ENCODE measurements around the gene RGL3.
A peak's percentile ranks its signal among the peaks of the same experiment; 100 is the strongest.
"Not testable (repeated sequence)": the region's sequence is repeated elsewhere in the genome, so short reads cannot be mapped to it uniquely, and the experiment has no call there.

RGL3 gene

DNA sequence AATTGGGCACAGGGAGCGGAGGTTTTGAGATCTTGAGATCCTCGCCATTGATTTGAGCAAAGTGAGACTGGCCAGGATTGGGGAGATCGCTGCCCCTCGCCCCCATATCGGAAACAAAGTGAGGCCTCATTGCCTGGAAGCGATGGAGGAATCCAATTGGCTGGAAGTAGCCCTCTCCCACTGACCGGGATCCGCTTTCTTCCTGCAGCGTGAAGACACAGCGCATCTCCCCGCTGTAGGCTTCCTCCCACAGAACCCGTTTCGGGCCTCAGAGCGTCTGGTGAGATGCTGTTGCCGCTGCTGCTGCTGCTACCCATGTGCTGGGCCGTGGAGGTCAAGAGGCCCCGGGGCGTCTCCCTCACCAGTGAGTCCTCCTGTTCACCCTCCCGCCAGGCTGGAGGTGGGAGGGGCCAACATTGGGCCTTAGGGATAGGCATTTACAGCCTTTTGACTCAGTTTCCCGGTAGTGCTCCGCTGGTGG, 16.8 kb upstream of the RGL3 start:
- DNase-seq (ENCODE audit: low read depth) = peak; percentile 32
- H3K4me3 ChIP-seq (replicated peaks; ENCODE audit: low read depth, low read length) = peak overlapping the region; percentile 99
- TF ChIP-seq, protein P1, sequence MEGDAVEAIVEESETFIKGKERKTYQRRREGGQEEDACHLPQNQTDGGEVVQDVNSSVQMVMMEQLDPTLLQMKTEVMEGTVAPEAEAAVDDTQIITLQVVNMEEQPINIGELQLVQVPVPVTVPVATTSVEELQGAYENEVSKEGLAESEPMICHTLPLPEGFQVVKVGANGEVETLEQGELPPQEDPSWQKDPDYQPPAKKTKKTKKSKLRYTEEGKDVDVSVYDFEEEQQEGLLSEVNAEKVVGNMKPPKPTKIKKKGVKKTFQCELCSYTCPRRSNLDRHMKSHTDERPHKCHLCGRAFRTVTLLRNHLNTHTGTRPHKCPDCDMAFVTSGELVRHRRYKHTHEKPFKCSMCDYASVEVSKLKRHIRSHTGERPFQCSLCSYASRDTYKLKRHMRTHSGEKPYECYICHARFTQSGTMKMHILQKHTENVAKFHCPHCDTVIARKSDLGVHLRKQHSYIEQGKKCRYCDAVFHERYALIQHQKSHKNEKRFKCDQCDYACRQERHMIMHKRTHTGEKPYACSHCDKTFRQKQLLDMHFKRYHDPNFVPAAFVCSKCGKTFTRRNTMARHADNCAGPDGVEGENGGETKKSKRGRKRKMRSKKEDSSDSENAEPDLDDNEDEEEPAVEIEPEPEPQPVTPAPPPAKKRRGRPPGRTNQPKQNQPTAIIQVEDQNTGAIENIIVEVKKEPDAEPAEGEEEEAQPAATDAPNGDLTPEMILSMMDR (IDR thresholded peaks at IDR 0.05; ENCODE audit: low read length, missing control alignments) = no peak

DNA sequence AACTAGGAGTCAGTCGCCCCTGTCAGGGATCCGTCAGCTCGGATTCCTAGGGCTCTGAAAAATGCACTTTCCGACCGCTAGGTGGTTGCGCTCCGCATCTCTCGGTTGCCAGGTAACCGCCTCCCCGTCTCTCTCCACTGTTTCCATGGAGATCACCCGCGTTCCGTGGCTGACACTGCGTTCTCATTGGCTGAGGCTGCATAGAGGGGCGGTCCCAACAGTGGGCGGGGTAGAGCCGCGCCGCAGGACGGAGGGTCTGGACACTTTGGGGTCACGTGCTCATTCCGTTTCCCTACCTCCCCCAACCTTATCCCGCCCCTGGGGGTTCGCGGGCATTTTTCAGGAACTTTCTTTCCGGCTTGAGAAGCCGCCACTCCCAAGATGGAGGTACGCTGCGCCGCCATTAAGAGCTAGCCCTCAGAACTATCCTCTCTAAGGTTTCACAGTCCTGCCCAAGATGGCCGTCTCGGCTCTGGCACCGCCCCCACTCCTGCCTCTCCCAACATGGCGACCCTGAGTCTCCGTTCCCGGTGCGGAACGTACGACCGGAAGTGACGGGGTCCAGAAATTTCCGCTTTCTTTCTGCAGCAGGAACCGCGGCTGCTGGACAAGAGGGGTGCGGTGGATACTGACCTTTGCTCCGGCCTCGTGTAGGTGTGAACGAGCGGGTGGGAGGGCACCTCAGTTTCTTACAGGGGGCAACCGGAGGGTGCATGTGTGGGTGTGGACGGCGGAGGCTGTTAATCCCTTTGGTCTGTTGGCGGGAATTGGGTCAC, 16.1 kb upstream of the RGL3 start, which contains the start of the genes ODAD3 and PRKCSH:
TSS of gene ODAD3 (minus strand) at position 65 of the 776 bp plus-strand sequence. CDS start 105 bp downstream, outside the sequence.
TSS of gene PRKCSH (plus strand) at position 579 of the 776 bp plus-strand sequence. CDS start 483 bp downstream, outside the sequence.
- TF ChIP-seq, protein P1 (IDR thresholded peaks at IDR 0.05; ENCODE audit: low read length, missing control alignments) = peak; percentile 79
- peak within 1 kb of the TSS; percentile 99 for H3K4me3 ChIP-seq (replicated peaks; ENCODE audit: low read depth, low read length)
- DNase-seq (ENCODE audit: low read depth) = peak; percentile 100

DNA sequence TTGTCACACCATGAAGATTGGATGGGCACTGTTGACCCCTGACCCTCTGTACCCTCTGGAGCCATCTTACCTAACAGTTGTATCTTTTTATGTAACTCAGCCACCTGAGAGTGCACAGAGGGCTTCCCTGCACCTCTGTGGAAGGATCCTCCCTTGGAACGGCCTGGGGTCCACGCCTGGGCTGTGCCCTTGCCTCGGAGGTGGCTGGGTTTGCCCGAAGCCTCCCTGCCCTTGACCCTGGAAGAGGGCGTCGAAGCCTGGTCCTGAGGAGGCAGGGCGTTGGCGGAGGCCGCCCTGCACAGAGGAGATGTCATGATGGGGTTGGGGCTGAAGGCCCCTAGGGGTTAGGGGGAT, 15.6 kb upstream of the RGL3 start:
- peak overlapping the region; percentile 99 for H3K4me3 ChIP-seq (replicated peaks; ENCODE audit: low read depth, low read length)
- TF ChIP-seq, protein P1 (IDR thresholded peaks at IDR 0.05; ENCODE audit: low read length, missing control alignments) = no peak
- DNase-seq (ENCODE audit: low read depth) = no peak

DNA sequence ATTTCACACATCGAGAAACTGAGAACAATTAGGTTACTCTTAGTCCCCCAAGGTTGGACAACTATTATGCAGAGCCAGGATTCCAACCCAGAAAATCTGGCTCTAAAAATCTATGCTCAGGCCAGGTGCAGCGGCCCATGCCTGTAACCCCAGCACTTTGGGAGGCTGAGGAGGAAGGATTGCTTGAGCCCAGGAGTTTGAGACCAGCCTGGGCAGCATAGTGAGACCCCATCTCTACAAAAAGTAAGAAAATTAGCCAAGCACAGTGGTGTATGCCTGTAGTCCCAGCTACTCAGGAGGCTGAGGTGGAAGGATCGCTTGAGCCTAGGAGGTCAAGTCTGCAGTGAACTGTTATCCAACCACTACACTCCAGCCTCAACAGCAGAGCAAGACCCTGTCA, 14.4 kb upstream of the RGL3 start:
- not testable (repeated sequence) for DNase-seq (ENCODE audit: low read depth); H3K4me3 ChIP-seq (replicated peaks; ENCODE audit: low read depth, low read length)

DNA sequence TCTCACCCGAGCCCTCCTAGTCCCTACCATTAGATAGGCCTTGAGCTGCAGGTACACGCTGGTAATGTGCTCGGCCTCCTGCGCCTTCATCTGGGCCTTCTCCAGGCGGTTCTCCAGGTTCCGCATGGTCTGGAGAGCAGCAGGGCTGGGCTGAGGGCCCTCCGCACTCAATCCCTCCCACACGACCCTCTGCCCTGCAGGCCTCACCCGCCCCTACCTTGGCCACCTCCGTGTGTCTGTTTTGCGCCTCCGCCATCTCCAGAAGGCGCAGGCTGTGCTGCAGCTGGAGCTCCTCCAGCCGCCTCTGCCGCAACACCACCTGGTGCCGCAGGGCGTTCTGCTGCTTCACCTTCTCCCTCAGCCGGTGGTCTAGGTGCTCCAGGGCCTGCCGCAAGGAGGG, 7.5 kb upstream of the RGL3 start:
- DNase-seq (ENCODE audit: low read depth) = no peak
- H3K4me3 ChIP-seq (replicated peaks; ENCODE audit: low read depth, low read length) = no peak overlapping the region
- TF ChIP-seq, protein P1 (IDR thresholded peaks at IDR 0.05; ENCODE audit: low read length, missing control alignments) = no peak

DNA sequence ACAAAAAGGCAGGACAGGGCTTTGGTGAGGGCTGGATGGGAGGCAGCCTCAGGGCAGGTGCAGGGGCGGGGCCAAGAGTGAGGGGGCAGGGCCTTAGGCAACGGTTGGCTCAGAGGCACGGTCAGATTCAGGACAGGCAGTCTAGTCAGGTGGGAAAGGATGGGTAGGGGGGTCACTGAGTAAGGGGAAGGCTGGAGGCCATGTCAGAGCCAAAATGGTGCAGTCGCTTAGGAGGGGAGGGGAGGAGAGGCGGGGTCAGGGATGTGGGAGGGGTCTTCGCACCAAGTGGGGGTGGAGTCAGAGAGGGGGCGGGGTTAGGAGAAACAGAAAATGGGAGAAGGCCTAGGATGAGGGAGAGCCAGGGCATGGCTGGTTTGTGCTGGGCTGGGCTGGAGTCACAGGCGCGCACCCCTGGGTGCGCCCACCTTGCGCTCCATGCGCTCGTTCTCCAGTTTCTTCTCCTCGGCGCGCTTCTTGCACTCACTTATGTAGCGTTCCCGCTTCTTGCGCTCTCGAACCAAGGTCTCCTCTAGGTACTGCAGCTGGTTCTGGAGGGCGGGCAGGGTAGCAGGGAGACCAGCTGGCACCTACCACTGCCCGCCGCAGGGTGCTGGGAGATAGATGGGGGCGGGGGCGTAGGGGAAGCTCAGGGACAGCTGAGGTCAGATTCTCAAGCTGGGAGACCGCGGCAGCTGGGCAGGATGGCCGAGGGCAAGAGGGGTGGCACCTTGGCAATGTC, 6.8 kb upstream of the RGL3 start:
- no peak for DNase-seq (ENCODE audit: low read depth)
- H3K4me3 ChIP-seq (replicated peaks; ENCODE audit: low read depth, low read length) = no peak overlapping the region
- TF ChIP-seq, protein P1 (IDR thresholded peaks at IDR 0.05; ENCODE audit: low read length, missing control alignments) = no peak

DNA sequence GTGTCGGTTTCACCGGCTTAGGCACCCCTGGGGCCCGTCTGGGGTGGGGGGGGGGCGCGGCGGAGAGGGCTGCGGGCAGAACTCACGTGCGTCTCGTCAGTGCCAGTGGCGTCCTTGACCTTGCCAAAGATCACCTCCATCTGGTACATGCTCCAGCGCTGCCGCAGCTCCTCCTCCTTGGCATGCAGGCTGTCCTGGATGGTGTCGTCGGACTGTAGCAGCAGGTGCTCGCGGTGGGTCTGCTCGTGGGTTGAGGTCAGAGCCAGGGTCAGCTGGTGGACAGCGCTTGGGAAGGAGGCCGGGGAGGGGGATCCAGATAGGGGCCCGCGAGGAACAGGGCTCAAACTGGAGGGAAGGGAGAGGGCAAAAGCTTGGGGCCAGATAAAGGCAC, 4.7 kb upstream of the RGL3 start:
- H3K4me3 ChIP-seq (replicated peaks; ENCODE audit: low read depth, low read length) = no peak overlapping the region
- no peak for DNase-seq (ENCODE audit: low read depth)
- TF ChIP-seq, protein P1 (IDR thresholded peaks at IDR 0.05; ENCODE audit: low read length, missing control alignments) = no peak

Data from fibroblast of pulmonary artery (primary cell).